ENCODE measurements around the gene EFNB2. TPM values are rescaled to one million over a fixed set of nuclear protein-coding genes. Genes with fewer than 3 reads are reported as not detected.

EFNB2 gene, protein sequence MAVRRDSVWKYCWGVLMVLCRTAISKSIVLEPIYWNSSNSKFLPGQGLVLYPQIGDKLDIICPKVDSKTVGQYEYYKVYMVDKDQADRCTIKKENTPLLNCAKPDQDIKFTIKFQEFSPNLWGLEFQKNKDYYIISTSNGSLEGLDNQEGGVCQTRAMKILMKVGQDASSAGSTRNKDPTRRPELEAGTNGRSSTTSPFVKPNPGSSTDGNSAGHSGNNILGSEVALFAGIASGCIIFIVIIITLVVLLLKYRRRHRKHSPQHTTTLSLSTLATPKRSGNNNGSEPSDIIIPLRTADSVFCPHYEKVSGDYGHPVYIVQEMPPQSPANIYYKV
- 24.9 TPM for total RNA-seq

DNA sequence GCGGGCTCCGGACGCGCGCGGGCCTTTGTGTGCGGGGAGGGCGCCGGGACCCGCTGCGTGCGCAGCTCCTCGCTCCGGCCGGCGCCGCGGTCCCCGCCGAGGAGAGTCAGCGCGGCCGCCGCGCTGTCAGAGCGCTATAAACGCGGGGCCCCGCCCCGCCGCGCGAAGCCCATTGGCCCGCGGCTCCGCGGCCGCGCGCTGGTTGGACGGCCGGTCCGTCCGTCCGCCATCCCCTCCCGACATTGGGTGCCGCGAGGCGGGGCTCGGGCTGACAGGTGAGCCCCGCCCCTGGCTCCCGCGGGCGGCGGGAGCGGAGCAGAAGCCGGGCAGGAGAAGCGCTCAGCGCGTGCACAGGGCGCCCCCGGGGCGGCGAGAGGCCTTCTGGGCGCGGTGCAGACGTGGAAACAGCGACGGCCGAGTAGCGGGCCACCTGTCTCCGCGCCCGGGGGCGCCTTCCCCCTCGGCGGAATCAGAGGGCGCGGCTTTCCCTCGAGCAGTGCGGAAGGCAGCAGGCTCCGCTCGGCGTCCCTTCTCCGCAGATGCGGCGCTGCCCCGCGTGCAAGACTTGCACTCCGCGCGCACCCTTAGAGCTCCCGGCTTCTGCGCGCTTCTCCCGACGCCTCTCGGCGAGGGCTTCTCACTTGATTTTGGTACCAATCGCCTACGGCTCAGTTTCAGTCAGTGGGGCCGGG, at the start of gene EFNB2:
TSS of gene EFNB2 (minus strand) at position 111 of the 692 bp plus-strand sequence. CDS start 698 bp downstream, outside the sequence.

GRCh38 chr13:106567474-106568298, 32.2 kb upstream of the EFNB2 start, which contains the start of gene ARGLU1:
Gene ARGLU1, minus strand, starts transcription at chr13:106568137. Its CDS starts 218 bp downstream, at chr13:106567919.

Other genes with a start within 250 kb of the EFNB2 start
- gene ARGLU1, start 32.5 kb upstream of the EFNB2 start, total RNA-seq, result 99.7 TPM

All from diencephalon (tissue), 1 donor.